Psoas muscle (tissue), 8 donors: ENCODE results near the gene PYGO2. TPM values are rescaled to one million over a fixed set of nuclear protein-coding genes. Genes with fewer than 3 reads are reported as not detected.

ENCODE experiments used
- ATAC-seq, 4 donors: fragments of 200-7000 bp; cut with Tn5 transposase; one replicate each; pipeline ENCODE4 v1.9.1; 2020; ENCODE audit warnings: moderate library complexity in 3 of 4, mild to moderate bottlenecking in 2 of 4
- DNase-seq, 2 donors: peaks; one replicate each; pipeline ENCODE4 v3.0.0-alpha.2; 2020
- H3K27ac ChIP-seq: fragments of 200-600 bp; one replicate; pipeline ENCODE4 v1.8.0; 2022
- H3K27me3 ChIP-seq, 3 donors: fragments of 200-600 bp in 1 of 3; one replicate each; pipeline versions ENCODE4 v1.6.1 to v1.8.0; 2013 to 2022; ENCODE audit warnings: low read length in 2 of 3, mild to moderate bottlenecking in 2 of 3, moderate library complexity in 1 of 3; ENCODE audit not compliant: insufficient read depth in 3 of 3
- H3K36me3 ChIP-seq, 2 donors: fragments of 200-600 bp in 1 of 2; one replicate each; pipeline versions ENCODE4 v1.6.1 to v1.8.0; 2013 to 2022; ENCODE audit warnings: low read depth in 1 of 2, mild to moderate bottlenecking in 1 of 2, moderate library complexity in 1 of 2; ENCODE audit not compliant: insufficient read depth in 1 of 2
- H3K4me1 ChIP-seq: fragments of 200-600 bp; one replicate; pipeline ENCODE4 v1.8.0; 2022
- H3K4me3 ChIP-seq: fragments of 200-600 bp; one replicate; pipeline ENCODE4 v1.8.0; 2022; ENCODE audit warnings: mild to moderate bottlenecking
- H3K9me3 ChIP-seq: fragments of 200-600 bp; one replicate; pipeline ENCODE4 v1.8.0; 2022
- CTCF ChIP-seq: fragments of 200-600 bp; IDR thresholded peaks from one replicate; pipeline ENCODE4 v1.8.0; 2022; ENCODE audit warnings: antibody characterized with exemption
- WGBS, 3 donors: extraction: QIAGEN DNeasy Blood & Tissue Kit; methylation state at CpG; one replicate each; pipeline versions ENCODE4 v1.1.6 to v1.1.7; 2013; 5-methylcytosine and 5-hydroxymethylcytosine counted together
- intact Hi-C, 2 donors: fragments of 100-400 bp; cut with DNase I; formaldehyde crosslinking; loops; one replicate each; pipeline versions ENCODE4 v1.11.0 to v1.14.2; 2022
- polyA plus RNA-seq, 3 donors: library from polyadenylated mRNA; stranded (reverse); fragments of 200-250 nt; gene quantifications; one replicate each; pipeline ENCODE4 v1.2.3, GENCODE V29; 2013
- total RNA-seq, 4 donors: library from RNA; stranded (reverse); fragmentation: NEBNext Ultra II Directional in 2 of 4; extraction: Animal tissue kit (Norgen Biotek cat#: 25700) in 2 of 4; gene quantifications; one replicate each; pipeline versions ENCODE4 v1.2.1 to v1.2.4, GENCODE V29; 2021 to 2023
- donor health status: healthy with polysubstance abuse.
- donor health status: DM: no; HTN: no; CAD: no; lungs with moderate emphysema.
- donor health status: Bipolar disorder and iron deficiency.
- donor health status: healthy.
- donor health status: DM: yes; HTN: yes; CAD: no.
- donor health status: DM: no; HTN: no; CAD: no.
- donor health status: DM: no; HTN: no; CAD: no.
- donor health status: DM: yes; HTN: yes; CAD: no.

Gene PYGO2
- total and polyA plus RNA-seq, 7 donors, result 13.1 to 24.0 (median 16.9) TPM

GRCh38 chr1:154941333-154942013, 20.1 kb downstream of the PYGO2 start:
- intact Hi-C loops, result no loop called here
- Histone ChIP-seq H3K4me1 (peaks cover 10% of the 10 kb centered on the region), H3K4me3 (no peak overlapping the region), H3K36me3 (peaks cover 3 to 31% of the 10 kb centered on the region in 2 donors), H3K27me3 (no peaks in the 10 kb centered on the region), H3K27ac (no peak overlapping the region), H3K9me3 (no peaks in the 10 kb centered on the region)
- WGBS, 3 donors, result 66 to 76% (median 67%) methylated on average over 5 of the region's 5 CpGs
- DNase-seq (no peak), ATAC-seq (no peak)
- TF ChIP-seq CTCF, result no peak

- WGBS, 3 donors, result 73 to 80% (median 75%) methylated on average over 8 of the region's 8 CpGs
- H3K9me3 ChIP-seq, result no peaks in the 10 kb centered on the region
- H3K36me3 ChIP-seq, result peaks cover 3 to 23% of the 10 kb centered on the region in 2 donors
- no peak for ATAC-seq
- peaks cover 10% of the 10 kb centered on the region for H3K4me1 ChIP-seq
- no peak overlapping the region for H3K27ac ChIP-seq
- H3K4me3 ChIP-seq, result no peak overlapping the region
- DNase-seq, result no peak
- intact Hi-C loops, result no loop called here
- TF ChIP-seq CTCF, result no peak
- no peaks in the 10 kb centered on the region for H3K27me3 ChIP-seq
Observed at GRCh38 chr1:154940651-154941194, 20.9 kb downstream of the PYGO2 start.

- Histone ChIP-seq H3K4me1 (peaks cover 10% of the 10 kb centered on the region), H3K9me3 (no peaks in the 10 kb centered on the region), H3K27ac (no peak overlapping the region), H3K36me3 (peaks cover 2 to 18% of the 10 kb centered on the region in 2 donors), H3K4me3 (no peak overlapping the region), H3K27me3 (no peaks in the 10 kb centered on the region)
- no peak for ATAC-seq
- no peak for DNase-seq
- no peak for TF ChIP-seq CTCF
- intact Hi-C loops, result no loop called here
- 88% methylated on average over 1 of the region's 1 CpG for WGBS, 3 donors
Observed at GRCh38 chr1:154940213-154940560, 21.4 kb downstream of the PYGO2 start.

- no peak for TF ChIP-seq CTCF
- no peaks in the 10 kb centered on the region for H3K27me3 ChIP-seq
- ATAC-seq, result no peak
- peaks cover 4% of the 10 kb centered on the region for H3K4me1 ChIP-seq
- no peaks in the 10 kb centered on the region for H3K9me3 ChIP-seq
- DNase-seq, result no peak
- intact Hi-C loops, result loop anchor here in 1 of 2 donors (10.0 kb wide), 1 partner anchor 374 kb away; the partner anchor contains the start of gene CHRNB2
- H3K36me3 ChIP-seq, result peaks cover 0 to 6% of the 10 kb centered on the region in 2 donors
- H3K27ac ChIP-seq, result peak overlapping the region; percentile 95
- WGBS, 3 donors, result 91 to 96% (median 91%) methylated on average over 7 of the region's 7 CpGs
- no peak overlapping the region for H3K4me3 ChIP-seq
Observed at GRCh38 chr1:154938604-154939399, 22.8 kb downstream of the PYGO2 start.
